ENCODE data around the gene ELAVL2. TPM values are rescaled to one million over a fixed set of nuclear protein-coding genes. Genes with fewer than 3 reads are reported as not detected.

Gene ELAVL2
- total RNA-seq, 1 donor from 2014 or later = 384 TPM

DNA sequence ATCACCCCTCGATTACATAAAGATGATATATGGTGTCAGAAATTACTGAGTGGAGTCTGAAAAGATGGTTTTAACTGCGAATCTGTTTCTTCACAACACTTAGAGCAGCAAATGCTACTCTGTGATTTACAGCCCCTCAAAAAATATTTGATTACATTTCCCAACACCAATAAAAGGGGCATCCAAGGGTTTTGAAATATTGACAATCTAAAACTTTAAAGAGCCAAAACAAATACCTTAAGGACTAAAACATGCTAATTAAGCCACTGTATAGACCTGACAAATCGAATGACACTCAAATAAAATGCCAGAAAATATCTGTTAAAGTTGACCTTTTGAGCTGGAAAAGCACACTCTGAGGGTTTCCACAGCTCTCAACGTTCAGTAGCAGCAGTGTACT, 73.2 kb downstream of the ELAVL2 start:
- TF ChIP-seq, protein P1, sequence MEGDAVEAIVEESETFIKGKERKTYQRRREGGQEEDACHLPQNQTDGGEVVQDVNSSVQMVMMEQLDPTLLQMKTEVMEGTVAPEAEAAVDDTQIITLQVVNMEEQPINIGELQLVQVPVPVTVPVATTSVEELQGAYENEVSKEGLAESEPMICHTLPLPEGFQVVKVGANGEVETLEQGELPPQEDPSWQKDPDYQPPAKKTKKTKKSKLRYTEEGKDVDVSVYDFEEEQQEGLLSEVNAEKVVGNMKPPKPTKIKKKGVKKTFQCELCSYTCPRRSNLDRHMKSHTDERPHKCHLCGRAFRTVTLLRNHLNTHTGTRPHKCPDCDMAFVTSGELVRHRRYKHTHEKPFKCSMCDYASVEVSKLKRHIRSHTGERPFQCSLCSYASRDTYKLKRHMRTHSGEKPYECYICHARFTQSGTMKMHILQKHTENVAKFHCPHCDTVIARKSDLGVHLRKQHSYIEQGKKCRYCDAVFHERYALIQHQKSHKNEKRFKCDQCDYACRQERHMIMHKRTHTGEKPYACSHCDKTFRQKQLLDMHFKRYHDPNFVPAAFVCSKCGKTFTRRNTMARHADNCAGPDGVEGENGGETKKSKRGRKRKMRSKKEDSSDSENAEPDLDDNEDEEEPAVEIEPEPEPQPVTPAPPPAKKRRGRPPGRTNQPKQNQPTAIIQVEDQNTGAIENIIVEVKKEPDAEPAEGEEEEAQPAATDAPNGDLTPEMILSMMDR (IDR thresholded peaks at IDR 0.05; ENCODE audit: partially characterized antibody, unreplicated experiment) = no peak
- no peak for DNase-seq
- Mint-ChIP-seq H3K27ac (ENCODE audit: unreplicated experiment) (no peak overlapping the region), H3K4me1 (ENCODE audit: low read depth, unreplicated experiment) (peaks cover 61% of the 10 kb centered on the region), H3K4me3 (ENCODE audit: unreplicated experiment) (no peak overlapping the region), H3K9me3 (ENCODE audit: unreplicated experiment) (peaks cover 15% of the 10 kb centered on the region), H3K36me3 (ENCODE audit: unreplicated experiment) (peaks cover 4% of the 10 kb centered on the region), H3K27me3 (ENCODE audit: unreplicated experiment) (peaks cover 17% of the 10 kb centered on the region)

- peaks cover 58% of the 10 kb centered on the region for H3K4me1 Mint-ChIP-seq (ENCODE audit: low read depth, unreplicated experiment)
- H3K4me3 Mint-ChIP-seq (ENCODE audit: unreplicated experiment) = peak overlapping the region; percentile 13
- no peak for DNase-seq
- peak overlapping the region; percentile 70 for H3K27ac Mint-ChIP-seq (ENCODE audit: unreplicated experiment)
- TF ChIP-seq, protein P1 (IDR thresholded peaks at IDR 0.05; ENCODE audit: partially characterized antibody, unreplicated experiment) = no peak
- H3K27me3 Mint-ChIP-seq (ENCODE audit: unreplicated experiment) = peaks cover 16% of the 10 kb centered on the region
- H3K36me3 Mint-ChIP-seq (ENCODE audit: unreplicated experiment) = peaks cover 10% of the 10 kb centered on the region
- H3K9me3 Mint-ChIP-seq (ENCODE audit: unreplicated experiment) = peaks cover 18% of the 10 kb centered on the region
Observed at GRCh38 chr9:23751633-23752032, 74.4 kb downstream of the ELAVL2 start.

GRCh38 chr9:23750808-23751207, 75.2 kb downstream of the ELAVL2 start:
- Mint-ChIP-seq H3K27me3 (ENCODE audit: unreplicated experiment) (peaks cover 13% of the 10 kb centered on the region), H3K4me3 (ENCODE audit: unreplicated experiment) (no peak overlapping the region), H3K27ac (ENCODE audit: unreplicated experiment) (peak overlapping the region; percentile 70), H3K4me1 (ENCODE audit: low read depth, unreplicated experiment) (peaks cover 58% of the 10 kb centered on the region), H3K36me3 (ENCODE audit: unreplicated experiment) (peaks cover 10% of the 10 kb centered on the region), H3K9me3 (ENCODE audit: unreplicated experiment) (peaks cover 22% of the 10 kb centered on the region)
- TF ChIP-seq, protein P1 (IDR thresholded peaks at IDR 0.05; ENCODE audit: partially characterized antibody, unreplicated experiment) = no peak
- no peak for DNase-seq

GRCh38 chr9:23747088-23748075, 78.7 kb downstream of the ELAVL2 start:
- TF ChIP-seq, protein P1 (IDR thresholded peaks at IDR 0.05; ENCODE audit: partially characterized antibody, unreplicated experiment) = no peak
- peak overlapping the region; percentile 36 for H3K4me3 Mint-ChIP-seq (ENCODE audit: unreplicated experiment)
- peaks cover 10% of the 10 kb centered on the region for H3K36me3 Mint-ChIP-seq (ENCODE audit: unreplicated experiment)
- DNase-seq = no peak
- peaks cover 13% of the 10 kb centered on the region for H3K27me3 Mint-ChIP-seq (ENCODE audit: unreplicated experiment)
- H3K27ac Mint-ChIP-seq (ENCODE audit: unreplicated experiment) = peak overlapping the region; percentile 70
- H3K9me3 Mint-ChIP-seq (ENCODE audit: unreplicated experiment) = peaks cover 20% of the 10 kb centered on the region
- peaks cover 69% of the 10 kb centered on the region for H3K4me1 Mint-ChIP-seq (ENCODE audit: low read depth, unreplicated experiment)

GRCh38 chr9:23746317-23746716, 79.7 kb downstream of the ELAVL2 start:
- TF ChIP-seq, protein P1 (IDR thresholded peaks at IDR 0.05; ENCODE audit: partially characterized antibody, unreplicated experiment) = no peak
- no peak overlapping the region for H3K27ac Mint-ChIP-seq (ENCODE audit: unreplicated experiment)
- H3K4me1 Mint-ChIP-seq (ENCODE audit: low read depth, unreplicated experiment) = peaks cover 75% of the 10 kb centered on the region
- no peak for DNase-seq
- no peak overlapping the region for H3K4me3 Mint-ChIP-seq (ENCODE audit: unreplicated experiment)
- H3K36me3 Mint-ChIP-seq (ENCODE audit: unreplicated experiment) = peaks cover 10% of the 10 kb centered on the region
- H3K9me3 Mint-ChIP-seq (ENCODE audit: unreplicated experiment) = peaks cover 19% of the 10 kb centered on the region
- peaks cover 22% of the 10 kb centered on the region for H3K27me3 Mint-ChIP-seq (ENCODE audit: unreplicated experiment)
